ENCODE results near the gene USP30.

The USP30 gene

DNA sequence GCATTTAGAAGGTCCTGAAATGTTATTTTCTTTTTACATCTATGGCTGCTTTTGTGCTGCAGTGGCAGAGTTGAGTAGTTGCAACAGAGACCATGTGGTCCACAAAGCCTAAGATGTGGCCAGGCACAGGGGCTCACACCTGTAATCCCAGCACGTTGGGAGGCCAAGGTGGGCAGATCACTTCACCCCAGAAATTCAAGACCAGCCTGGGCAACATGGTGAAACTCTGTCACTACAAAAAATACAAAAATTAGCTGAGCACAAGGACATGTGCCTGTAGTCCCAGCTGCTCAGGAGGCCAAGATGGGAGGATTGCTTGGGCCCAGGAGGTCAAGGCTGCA lies 13.4 kb downstream of the USP30 start:
- TF ChIP-seq, protein P1, sequence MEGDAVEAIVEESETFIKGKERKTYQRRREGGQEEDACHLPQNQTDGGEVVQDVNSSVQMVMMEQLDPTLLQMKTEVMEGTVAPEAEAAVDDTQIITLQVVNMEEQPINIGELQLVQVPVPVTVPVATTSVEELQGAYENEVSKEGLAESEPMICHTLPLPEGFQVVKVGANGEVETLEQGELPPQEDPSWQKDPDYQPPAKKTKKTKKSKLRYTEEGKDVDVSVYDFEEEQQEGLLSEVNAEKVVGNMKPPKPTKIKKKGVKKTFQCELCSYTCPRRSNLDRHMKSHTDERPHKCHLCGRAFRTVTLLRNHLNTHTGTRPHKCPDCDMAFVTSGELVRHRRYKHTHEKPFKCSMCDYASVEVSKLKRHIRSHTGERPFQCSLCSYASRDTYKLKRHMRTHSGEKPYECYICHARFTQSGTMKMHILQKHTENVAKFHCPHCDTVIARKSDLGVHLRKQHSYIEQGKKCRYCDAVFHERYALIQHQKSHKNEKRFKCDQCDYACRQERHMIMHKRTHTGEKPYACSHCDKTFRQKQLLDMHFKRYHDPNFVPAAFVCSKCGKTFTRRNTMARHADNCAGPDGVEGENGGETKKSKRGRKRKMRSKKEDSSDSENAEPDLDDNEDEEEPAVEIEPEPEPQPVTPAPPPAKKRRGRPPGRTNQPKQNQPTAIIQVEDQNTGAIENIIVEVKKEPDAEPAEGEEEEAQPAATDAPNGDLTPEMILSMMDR (IDR thresholded peaks at IDR 0.05), result no peak
- H3K9me3 ChIP-seq, result no peaks in the 10 kb centered on the region
- peaks cover 40% of the 10 kb centered on the region for H3K36me3 ChIP-seq
- H3K4me1 ChIP-seq (ENCODE audit: control insufficient read depth in 1 of 2, insufficient read depth in 1 of 2, low read depth in 1 of 2, low read length in 1 of 2), result no peaks in the 10 kb centered on the region
- H3K4me3 ChIP-seq (ENCODE audit: low read depth in 1 of 2, low read length in 1 of 2), result no peak overlapping the region
- H3K27ac ChIP-seq, result no peak overlapping the region
- H3K27me3 ChIP-seq, result no peaks in the 10 kb centered on the region

DNA sequence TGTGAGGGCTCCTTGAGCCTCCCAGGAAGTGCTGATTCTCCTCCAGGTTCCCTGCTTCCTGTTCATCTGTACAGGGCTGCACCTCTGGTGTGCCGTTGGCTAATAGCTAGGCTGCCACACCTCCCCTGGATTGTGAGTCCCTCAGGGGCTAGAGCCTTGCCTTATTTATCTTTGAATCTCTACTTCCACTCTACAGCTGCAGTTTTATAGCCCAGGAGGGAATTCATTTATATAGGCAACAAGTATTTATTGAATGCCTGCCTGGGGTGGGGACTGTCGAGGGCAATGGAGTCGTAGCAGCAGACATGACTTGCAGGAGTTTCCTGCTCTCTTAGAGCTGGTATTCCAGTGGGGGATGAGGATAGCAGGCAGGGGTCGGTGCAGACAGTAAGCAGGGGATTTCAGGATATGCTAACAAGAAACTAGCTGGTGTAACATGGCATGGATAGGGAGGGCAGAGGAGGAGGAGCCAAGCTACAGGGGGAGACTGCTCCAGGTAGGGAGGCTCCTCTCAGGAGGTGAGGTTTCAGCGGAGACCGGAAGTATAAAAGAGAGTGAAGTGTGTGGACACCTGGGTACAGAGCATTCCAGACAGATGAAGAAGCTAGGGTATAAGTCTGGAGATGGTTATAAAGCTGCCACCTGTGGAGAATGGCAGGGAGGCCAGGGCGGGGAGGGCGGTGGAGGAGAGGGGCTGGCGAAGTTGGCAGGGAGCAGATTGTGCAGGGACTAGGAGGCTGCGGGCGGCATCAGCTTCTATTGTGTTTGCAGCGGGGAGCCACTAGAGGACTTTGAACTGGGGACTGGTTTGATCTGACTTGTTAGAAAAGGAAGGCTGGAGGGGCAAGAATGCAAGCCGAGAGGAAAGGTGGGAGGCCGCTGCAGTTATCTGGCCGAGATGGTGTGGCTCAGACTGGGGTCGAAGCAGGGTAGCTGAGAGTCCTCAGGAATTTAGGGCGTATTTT lies 17.2 kb downstream of the USP30 start:
- no peaks in the 10 kb centered on the region for H3K27me3 ChIP-seq
- peaks cover 75% of the 10 kb centered on the region for H3K36me3 ChIP-seq
- no peaks in the 10 kb centered on the region for H3K9me3 ChIP-seq
- H3K27ac ChIP-seq, result no peak overlapping the region
- TF ChIP-seq, protein P1 (IDR thresholded peaks at IDR 0.05), result no peak
- no peak overlapping the region for H3K4me3 ChIP-seq (ENCODE audit: low read depth in 1 of 2, low read length in 1 of 2)
- H3K4me1 ChIP-seq (ENCODE audit: control insufficient read depth in 1 of 2, insufficient read depth in 1 of 2, low read depth in 1 of 2, low read length in 1 of 2), result no peaks in the 10 kb centered on the region

DNA sequence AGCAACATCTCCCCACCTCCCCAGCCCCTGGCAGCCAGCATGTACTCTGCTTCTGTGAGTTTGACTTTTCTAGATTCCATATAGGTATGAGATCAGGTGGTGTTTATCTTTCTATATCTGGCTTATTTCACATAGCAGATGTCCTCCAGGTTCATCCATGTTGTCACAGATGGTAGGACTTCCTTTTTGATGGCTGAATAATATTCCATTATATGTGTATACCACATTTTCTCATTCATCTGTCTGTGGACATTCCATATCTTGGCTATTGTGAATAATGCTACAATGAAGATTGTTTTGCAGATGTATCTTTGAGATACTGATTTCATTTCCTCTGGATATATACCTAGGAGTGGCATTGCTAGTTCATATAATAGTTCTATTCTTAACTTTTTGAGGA lies 22.5 kb downstream of the USP30 start:
- H3K9me3 ChIP-seq, result no peaks in the 10 kb centered on the region
- TF ChIP-seq, protein P1 (IDR thresholded peaks at IDR 0.05), result no peak
- no peak overlapping the region for H3K4me3 ChIP-seq (ENCODE audit: low read depth in 1 of 2, low read length in 1 of 2)
- no peaks in the 10 kb centered on the region for H3K4me1 ChIP-seq (ENCODE audit: control insufficient read depth in 1 of 2, insufficient read depth in 1 of 2, low read depth in 1 of 2, low read length in 1 of 2)
- H3K27me3 ChIP-seq, result no peaks in the 10 kb centered on the region
- H3K27ac ChIP-seq, result no peak overlapping the region
- H3K36me3 ChIP-seq, result peaks cover 50% of the 10 kb centered on the region

DNA sequence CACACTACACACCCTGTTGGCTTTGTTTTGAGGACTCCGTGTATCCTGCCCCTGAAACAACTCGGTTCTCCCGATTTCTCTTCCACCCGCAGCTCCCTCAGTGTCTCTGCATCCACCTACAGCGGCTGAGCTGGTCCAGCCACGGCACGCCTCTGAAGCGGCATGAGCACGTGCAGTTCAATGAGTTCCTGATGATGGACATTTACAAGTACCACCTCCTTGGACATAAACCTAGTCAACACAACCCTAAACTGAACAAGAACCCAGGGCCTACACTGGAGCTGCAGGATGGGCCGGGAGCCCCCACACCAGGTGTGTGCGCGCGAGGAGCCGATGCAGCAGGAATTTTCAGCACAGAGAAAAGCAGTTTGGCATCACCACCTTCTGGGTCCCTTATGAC lies 30.4 kb downstream of the USP30 start:
- Histone ChIP-seq H3K4me1 (ENCODE audit: control insufficient read depth in 1 of 2, insufficient read depth in 1 of 2, low read depth in 1 of 2, low read length in 1 of 2) (no peaks in the 10 kb centered on the region), H3K9me3 (no peaks in the 10 kb centered on the region), H3K36me3 (peaks cover 69% of the 10 kb centered on the region), H3K27ac (no peak overlapping the region), H3K4me3 (ENCODE audit: low read depth in 1 of 2, low read length in 1 of 2) (no peak overlapping the region), H3K27me3 (no peaks in the 10 kb centered on the region)
- TF ChIP-seq, protein P1 (IDR thresholded peaks at IDR 0.05), result no peak

DNA sequence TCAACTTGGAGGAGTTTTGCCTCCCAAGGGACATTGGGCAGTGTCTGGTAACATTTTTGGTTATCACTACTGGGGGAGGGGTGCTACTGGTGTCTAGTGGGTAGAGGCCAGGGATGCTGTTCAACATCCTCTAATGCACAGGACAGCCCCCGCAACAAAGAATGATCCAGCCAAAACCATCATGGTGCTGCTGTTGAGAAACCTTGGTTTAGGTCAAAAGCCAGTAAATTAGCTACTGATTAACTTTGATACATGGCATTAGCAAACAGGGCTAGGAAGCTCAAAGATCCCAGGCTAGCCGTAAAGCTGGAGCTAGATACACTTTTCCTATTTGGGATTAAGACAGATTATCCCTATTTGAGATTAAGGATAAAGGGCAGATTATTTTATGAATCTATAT lies 32.0 kb downstream of the USP30 start:
- TF ChIP-seq, protein P1 (IDR thresholded peaks at IDR 0.05), result no peak
- Histone ChIP-seq H3K36me3 (peaks cover 83% of the 10 kb centered on the region), H3K9me3 (no peaks in the 10 kb centered on the region), H3K27me3 (no peaks in the 10 kb centered on the region), H3K4me1 (ENCODE audit: control insufficient read depth in 1 of 2, insufficient read depth in 1 of 2, low read depth in 1 of 2, low read length in 1 of 2) (no peaks in the 10 kb centered on the region), H3K4me3 (ENCODE audit: low read depth in 1 of 2, low read length in 1 of 2) (no peak overlapping the region), H3K27ac (no peak overlapping the region)

Data from neutrophil (primary cell).